Adipose tissue (tissue), 3 donors: ENCODE results near the gene HERC2. TPM values are rescaled to one million over a fixed set of nuclear protein-coding genes. Genes with fewer than 3 reads are reported as not detected.

ENCODE experiments used
- H3K27ac ChIP-seq: one replicate; pipeline ENCODE4 v1.5.1; 2013; ENCODE audit warnings: low read depth, low read length
- WGBS, 3 donors: extraction: QIAGEN DNeasy Blood & Tissue Kit; methylation state at CpG; one replicate each; pipeline ENCODE4 v1.1.7; 2013; 5-methylcytosine and 5-hydroxymethylcytosine counted together
- polyA plus RNA-seq, 3 donors: library from polyadenylated mRNA; stranded (reverse); fragments of 200-250 nt; gene quantifications; one replicate each; pipeline ENCODE4 v1.2.3, GENCODE V29; 2013
- donor health status: healthy with polysubstance abuse.
- donor health status: Bipolar disorder and iron deficiency.
- donor health status: healthy.

The HERC2 gene
- polyA plus RNA-seq, 3 donors = 15.5 to 36.7 (median 27.5) TPM

DNA sequence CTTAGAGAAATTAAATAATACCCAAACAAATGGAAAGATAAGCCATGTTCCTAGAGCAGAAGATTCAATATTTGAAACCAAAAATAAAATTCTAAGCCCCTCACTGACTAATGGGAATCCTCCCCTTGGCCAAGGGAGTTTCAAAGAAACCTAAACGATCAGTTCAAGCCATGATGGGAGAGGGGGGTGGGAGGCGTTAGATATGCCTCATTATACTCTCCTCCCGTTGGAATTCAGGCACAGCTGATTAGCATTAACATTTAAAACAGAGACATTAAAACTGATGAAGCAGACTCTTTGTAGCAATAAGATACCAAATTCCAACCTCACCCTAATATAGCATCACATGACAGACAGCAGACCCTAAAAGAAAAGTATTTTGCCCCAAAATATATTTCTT, 255.7 kb downstream of the HERC2 start:
- H3K27ac ChIP-seq = no peak overlapping the region
- WGBS, 3 donors = 34 to 61% (median 49%) methylated on average over 3 of the region's 3 CpGs

Other genes starting within 250 kb of the HERC2 start
- gene OCA2, start 222.9 kb downstream of the HERC2 start, polyA plus RNA-seq = under 1 TPM in 1 of 3 donors, not detected in 2; 0.06 TPM
- gene GOLGA6L24, start 35.9 kb upstream of the HERC2 start, polyA plus RNA-seq = not detected
- gene GOLGA8F, start 56.5 kb upstream of the HERC2 start, polyA plus RNA-seq = not detected
- not detected for gene GOLGA8G, start 210.8 kb upstream of the HERC2 start, polyA plus RNA-seq
- gene GOLGA6L25, start 231.4 kb upstream of the HERC2 start, polyA plus RNA-seq = not detected